IgD-negative memory B cell (primary cell): ENCODE results near the gene SEL1L3. TPM values are rescaled to one million over a fixed set of nuclear protein-coding genes. Genes with fewer than 3 reads are reported as not detected.

Source experiments
- H3K27ac Mint-ChIP-seq, 3 donors: one replicate each; pipeline ENCODE4 v1.8.0; 2020 to 2022; ENCODE audit warnings: mild to moderate bottlenecking in 3 of 3, mixed read lengths in 3 of 3, moderate library complexity in 1 of 3
- H3K27me3 Mint-ChIP-seq: one replicate; pipeline ENCODE4 v1.8.0; 2021; ENCODE audit warnings: mixed read lengths
- H3K36me3 Mint-ChIP-seq: one replicate; pipeline ENCODE4 v1.8.0; 2020; ENCODE audit warnings: mild to moderate bottlenecking, mixed read lengths
- H3K4me1 Mint-ChIP-seq, 3 donors: one replicate each; pipeline ENCODE4 v1.8.0; 2020 to 2022; ENCODE audit warnings: mixed read lengths in 3 of 3, mild to moderate bottlenecking in 1 of 3
- H3K4me3 Mint-ChIP-seq, 4 donors: one replicate each; pipeline ENCODE4 v1.8.0; 2020 to 2022; ENCODE audit warnings: mild to moderate bottlenecking in 4 of 4, mixed read lengths in 4 of 4, moderate library complexity in 3 of 4
- H3K9me3 Mint-ChIP-seq, 3 donors: one replicate each; pipeline ENCODE4 v1.8.0; 2020 to 2021; ENCODE audit warnings: mixed read lengths in 3 of 3, mild to moderate bottlenecking in 1 of 3
- polyA plus RNA-seq: library from polyadenylated mRNA; unstranded; fragments of 300-500 nt; fragmentation: Illumina TruSeq; gene quantifications from one replicate; pipeline ENCODE4 v1.2.3, GENCODE V29; 2021

Gene SEL1L3
- polyA plus RNA-seq, 1 donor from 2014 or later = 174 TPM

DNA sequence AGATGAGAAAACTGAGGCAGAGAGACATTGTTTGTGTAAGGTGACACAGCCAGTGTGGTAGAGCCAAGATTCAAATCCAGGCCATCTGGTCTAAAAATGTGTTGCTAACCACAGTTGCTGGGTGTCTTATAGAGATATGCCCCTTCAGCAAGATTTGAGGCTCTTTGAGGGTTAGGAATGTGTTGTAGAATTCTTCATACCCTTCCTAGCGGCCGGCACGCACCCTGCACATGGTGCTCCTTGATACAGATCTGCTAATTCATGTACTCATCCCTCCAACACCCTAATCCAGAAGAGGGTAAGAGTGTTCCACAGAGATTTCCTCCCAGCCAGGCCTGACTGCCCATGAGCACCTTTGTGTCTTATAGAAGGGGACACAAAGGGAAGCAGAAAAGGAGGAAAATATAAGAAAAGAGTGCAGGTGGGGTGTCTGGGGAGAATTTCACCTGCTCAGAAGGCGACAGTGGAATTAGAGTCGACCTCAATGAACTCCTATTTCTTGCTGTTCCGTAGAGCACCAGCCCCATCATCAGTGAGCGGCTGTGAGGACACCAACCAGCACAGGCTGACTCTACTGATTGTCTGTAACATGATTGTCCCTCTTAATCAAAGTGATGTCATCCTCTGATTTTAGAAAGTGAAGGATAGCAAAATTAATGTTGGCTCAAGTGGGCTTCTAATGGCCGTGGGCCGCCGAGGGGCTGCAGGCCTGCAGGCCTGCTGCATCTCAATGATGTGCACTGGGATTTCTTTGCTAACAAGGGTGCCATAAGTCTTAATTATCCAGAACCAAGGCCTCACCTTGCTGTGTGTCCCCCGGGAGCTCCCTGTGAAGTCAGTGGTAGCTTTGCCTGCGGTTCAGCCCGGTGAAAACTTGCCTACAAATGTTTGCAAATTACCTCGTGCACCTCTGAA is 27.1 kb upstream of the SEL1L3 start:
- Mint-ChIP-seq H3K4me3 (peak overlapping the region in 1 of 4 donors; percentile 22), H3K27me3 (no peaks in the 10 kb centered on the region), H3K9me3 (no peaks in the 10 kb centered on the region), H3K4me1 (peaks cover 7 to 18% (median 10%) of the 10 kb centered on the region in 3 donors), H3K36me3 (peaks cover 6% of the 10 kb centered on the region), H3K27ac (no peak overlapping the region)

DNA sequence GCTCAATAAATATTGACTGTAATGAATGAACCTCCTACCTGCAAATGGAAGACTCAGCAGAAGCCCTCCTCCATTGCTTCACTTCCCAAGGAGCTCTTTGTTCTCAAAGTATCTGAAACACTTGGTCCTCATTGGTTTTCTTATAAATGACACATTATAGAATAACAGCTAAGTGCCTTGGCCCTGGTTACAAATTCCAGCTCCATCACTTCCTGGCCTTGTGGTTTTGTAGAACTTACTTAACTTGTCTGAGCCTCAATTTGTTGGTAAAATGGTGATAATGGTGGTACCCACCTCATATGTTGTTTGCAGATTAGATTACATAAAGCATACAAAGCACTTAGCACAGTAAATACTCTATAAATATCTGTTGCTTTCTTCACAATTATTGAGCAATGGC is 26.0 kb upstream of the SEL1L3 start:
- H3K4me3 Mint-ChIP-seq = no peak overlapping the region
- H3K27ac Mint-ChIP-seq = peak overlapping the region in 1 of 3 donors; percentile 25
- no peaks in the 10 kb centered on the region for H3K9me3 Mint-ChIP-seq
- no peaks in the 10 kb centered on the region for H3K27me3 Mint-ChIP-seq
- H3K4me1 Mint-ChIP-seq = peaks cover 18 to 28% (median 21%) of the 10 kb centered on the region in 3 donors
- peaks cover 6% of the 10 kb centered on the region for H3K36me3 Mint-ChIP-seq

DNA sequence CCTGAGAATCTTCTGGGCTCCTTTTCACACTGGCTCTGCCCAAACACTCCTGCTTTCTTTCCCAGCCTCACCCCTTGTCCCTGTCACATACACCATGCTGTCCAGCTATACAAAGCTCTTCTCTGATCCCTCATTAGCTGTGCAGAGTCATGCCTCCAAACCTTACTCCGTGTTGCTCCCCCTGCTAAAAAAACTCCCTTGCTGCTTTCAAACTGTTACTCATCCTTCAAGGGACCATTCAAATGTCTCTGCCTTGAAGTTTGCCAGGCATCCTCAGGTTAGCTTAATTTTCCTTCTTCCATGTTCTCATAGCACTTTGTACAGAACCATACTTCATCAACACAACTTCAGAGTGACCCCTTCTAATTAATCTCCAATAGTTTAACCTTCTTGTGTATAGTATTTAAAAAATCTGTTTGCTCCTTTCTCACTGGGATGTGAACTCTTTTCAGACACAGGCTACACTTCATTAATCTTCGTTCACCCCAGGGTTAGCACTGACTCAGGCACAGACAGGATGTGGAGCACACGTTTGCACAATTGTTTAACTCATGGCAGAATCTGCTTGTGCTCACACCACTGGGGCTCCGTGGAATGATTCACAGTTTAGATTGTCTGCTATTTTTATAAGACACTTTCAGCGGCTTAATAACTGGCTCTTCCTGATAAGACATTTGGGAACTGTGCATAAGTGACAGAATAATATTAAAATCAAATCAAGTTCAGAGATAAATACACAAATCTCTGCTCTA is 21.4 kb upstream of the SEL1L3 start:
- H3K9me3 Mint-ChIP-seq = peaks cover 0 to 2% (median 0%) of the 10 kb centered on the region in 3 donors
- peak overlapping the region in 2 of 4 donors; percentile 9 to 76 for H3K4me3 Mint-ChIP-seq
- H3K27me3 Mint-ChIP-seq = peaks cover 2% of the 10 kb centered on the region
- H3K4me1 Mint-ChIP-seq = peaks cover 35 to 58% (median 47%) of the 10 kb centered on the region in 3 donors
- peak overlapping the region; percentile 19 to 68 (median 34) for H3K27ac Mint-ChIP-seq
- H3K36me3 Mint-ChIP-seq = peaks cover 1% of the 10 kb centered on the region

DNA sequence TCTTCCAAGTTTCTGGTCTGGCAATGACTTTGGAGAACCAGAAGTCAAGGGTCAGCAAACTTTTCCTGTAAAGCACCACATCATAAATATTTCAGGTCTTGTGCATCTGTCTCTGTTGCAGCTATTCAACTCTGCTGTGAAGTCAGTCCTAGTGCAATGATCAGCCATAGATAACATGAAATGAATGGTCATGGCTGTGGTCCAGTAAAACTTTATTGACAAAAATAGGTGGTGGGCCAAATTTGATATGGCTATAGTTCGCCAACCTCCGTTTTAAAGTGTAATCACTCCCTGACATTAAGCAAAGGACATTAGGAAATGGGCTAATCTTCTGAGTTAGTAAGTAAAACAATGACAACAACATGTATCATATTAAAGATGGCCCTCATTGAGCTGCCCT is 20.8 kb upstream of the SEL1L3 start:
- H3K27ac Mint-ChIP-seq = peak overlapping the region in 2 of 3 donors; percentile 19 to 34
- H3K4me1 Mint-ChIP-seq = peaks cover 39 to 56% (median 50%) of the 10 kb centered on the region in 3 donors
- H3K4me3 Mint-ChIP-seq = no peak overlapping the region
- H3K36me3 Mint-ChIP-seq = peaks cover 1% of the 10 kb centered on the region
- H3K27me3 Mint-ChIP-seq = peaks cover 2% of the 10 kb centered on the region
- H3K9me3 Mint-ChIP-seq = peaks cover 0 to 2% (median 0%) of the 10 kb centered on the region in 3 donors

DNA sequence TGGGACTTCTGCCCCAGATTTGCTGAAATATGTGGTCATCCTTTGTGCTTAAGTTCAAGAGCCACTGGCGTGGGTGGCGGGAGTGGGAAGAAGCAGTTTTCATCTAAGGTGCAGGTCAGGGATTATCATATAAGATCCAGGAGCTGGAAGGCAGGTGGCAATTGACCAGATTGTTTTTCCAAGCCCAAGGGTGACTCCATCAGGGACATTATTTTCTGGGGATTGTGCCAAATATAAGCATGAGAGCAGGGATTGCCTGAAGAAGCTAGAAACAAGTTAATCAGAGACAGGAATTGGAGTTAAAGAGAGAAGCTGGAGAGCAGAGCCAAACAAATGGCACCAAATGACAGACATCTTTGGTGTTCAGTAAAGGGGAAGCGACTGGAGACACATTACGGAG is 19.4 kb upstream of the SEL1L3 start:
- Mint-ChIP-seq H3K36me3 (peaks cover 1% of the 10 kb centered on the region), H3K27ac (peak overlapping the region in 2 of 3 donors; percentile 2 to 11), H3K4me1 (peaks cover 44 to 57% (median 57%) of the 10 kb centered on the region in 3 donors), H3K27me3 (peaks cover 2% of the 10 kb centered on the region), H3K9me3 (peaks cover 0 to 2% (median 0%) of the 10 kb centered on the region in 3 donors), H3K4me3 (no peak overlapping the region)

DNA sequence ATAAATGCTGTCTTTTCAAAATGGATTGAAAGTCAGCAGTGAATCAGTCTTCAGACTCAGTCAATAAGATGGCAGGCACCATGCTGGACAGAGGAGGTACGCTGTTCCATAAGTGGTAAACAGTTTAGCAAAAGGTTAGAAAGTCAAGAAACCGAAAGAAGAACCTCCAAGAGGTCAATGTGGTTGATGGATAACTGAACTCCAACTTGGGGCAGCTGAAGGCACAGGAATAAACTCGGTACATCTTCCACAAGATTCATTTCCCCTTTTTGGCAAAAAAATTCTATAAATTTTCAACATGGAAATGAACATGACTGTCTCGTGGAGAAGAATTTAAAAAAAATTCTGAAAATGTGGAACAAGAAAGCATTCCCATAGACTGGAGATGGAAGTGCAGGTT is 18.4 kb upstream of the SEL1L3 start:
- no peaks in the 10 kb centered on the region for H3K36me3 Mint-ChIP-seq
- peaks cover 0 to 2% (median 0%) of the 10 kb centered on the region in 3 donors for H3K9me3 Mint-ChIP-seq
- H3K4me1 Mint-ChIP-seq = peaks cover 53 to 65% (median 63%) of the 10 kb centered on the region in 3 donors
- no peak overlapping the region for H3K27ac Mint-ChIP-seq
- H3K27me3 Mint-ChIP-seq = peaks cover 2% of the 10 kb centered on the region
- no peak overlapping the region for H3K4me3 Mint-ChIP-seq

DNA sequence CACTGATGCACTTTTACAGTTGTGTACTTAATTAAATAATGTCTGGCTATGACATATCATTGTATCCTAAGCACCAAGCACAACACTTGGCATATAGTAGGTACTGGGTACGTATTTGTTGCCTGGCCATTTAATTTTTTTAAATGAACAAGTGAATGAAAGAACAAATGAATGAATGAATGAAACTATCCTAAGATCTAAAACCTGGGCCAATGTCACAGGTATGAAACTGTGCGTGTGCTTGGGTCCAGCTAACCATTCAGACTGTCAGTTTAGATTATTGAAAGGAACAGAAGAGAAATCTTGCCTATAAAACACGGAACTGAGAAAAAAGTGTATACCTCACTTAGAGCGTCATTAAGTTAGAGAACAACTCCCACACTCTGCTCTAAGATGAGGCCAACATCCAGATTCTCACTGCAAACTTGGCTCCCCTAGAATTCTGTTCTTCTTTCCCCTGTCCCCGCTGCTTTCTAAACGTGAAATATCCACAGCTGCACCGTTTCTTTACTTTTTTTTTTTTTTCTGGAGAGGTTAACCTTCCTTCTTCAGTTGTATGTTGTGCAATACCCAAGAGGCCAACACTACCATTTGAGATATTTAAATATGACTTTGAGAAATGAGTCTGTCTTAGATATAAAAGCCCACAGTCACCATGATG is 17.3 kb upstream of the SEL1L3 start:
- H3K4me3 Mint-ChIP-seq = peak overlapping the region in 3 of 4 donors; percentile 78 to 82 (median 82)
- H3K4me1 Mint-ChIP-seq = peaks cover 61 to 71% (median 64%) of the 10 kb centered on the region in 3 donors
- H3K36me3 Mint-ChIP-seq = no peaks in the 10 kb centered on the region
- H3K9me3 Mint-ChIP-seq = peaks cover 0 to 2% (median 0%) of the 10 kb centered on the region in 3 donors
- H3K27me3 Mint-ChIP-seq = peaks cover 2% of the 10 kb centered on the region
- H3K27ac Mint-ChIP-seq = peak overlapping the region; percentile 97 to 98 (median 97)

DNA sequence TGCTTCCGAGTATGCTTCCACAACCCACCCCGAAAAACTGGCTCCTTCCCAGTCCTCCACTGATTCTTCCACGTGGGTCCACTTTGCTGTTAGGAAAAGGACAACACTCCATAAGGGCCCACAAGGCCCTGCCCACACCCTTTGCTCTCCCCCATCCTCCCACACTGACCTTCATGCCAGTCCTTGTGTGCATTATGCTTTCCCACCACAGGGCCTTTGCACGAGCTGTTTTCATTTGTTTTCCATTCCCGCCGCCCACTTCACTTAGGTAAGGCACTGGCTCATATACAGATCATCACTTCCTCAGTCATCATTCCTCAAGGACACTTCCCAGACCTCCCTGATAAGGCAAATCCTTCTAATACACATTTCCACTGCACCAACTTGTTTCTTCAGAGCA is 16.8 kb upstream of the SEL1L3 start:
- H3K4me1 Mint-ChIP-seq = peaks cover 59 to 72% (median 64%) of the 10 kb centered on the region in 3 donors
- H3K27me3 Mint-ChIP-seq = peaks cover 2% of the 10 kb centered on the region
- H3K9me3 Mint-ChIP-seq = peaks cover 0 to 2% (median 0%) of the 10 kb centered on the region in 3 donors
- no peaks in the 10 kb centered on the region for H3K36me3 Mint-ChIP-seq
- H3K27ac Mint-ChIP-seq = peak overlapping the region; percentile 97 to 98 (median 97)
- H3K4me3 Mint-ChIP-seq = peak overlapping the region; percentile 59 to 82 (median 80)

DNA sequence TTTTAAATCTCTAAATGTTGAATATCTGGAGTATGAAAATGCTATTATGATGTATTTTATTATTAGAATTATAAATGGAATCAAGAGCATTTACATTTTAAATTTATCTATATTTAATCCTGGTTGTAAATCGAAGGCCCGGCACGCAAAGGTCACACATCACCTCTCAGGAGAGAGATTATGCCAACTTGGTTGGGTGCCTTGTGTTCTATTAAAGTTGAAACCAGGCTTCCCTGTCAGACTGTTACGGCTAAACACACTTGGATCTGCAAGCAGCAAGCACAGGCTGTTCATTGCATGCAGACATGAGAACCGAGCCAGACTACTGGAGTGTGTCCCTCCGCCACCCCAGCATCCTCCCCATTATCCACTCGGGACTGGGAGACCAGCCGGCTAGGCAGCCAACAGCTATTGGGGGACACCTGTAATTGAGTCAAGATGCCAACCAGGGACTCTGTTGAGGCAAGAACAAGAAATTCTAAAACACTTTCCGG is 16.4 kb upstream of the SEL1L3 start:
- H3K9me3 Mint-ChIP-seq = peaks cover 0 to 2% (median 0%) of the 10 kb centered on the region in 3 donors
- H3K4me1 Mint-ChIP-seq = peaks cover 58 to 70% (median 64%) of the 10 kb centered on the region in 3 donors
- peaks cover 2% of the 10 kb centered on the region for H3K27me3 Mint-ChIP-seq
- H3K36me3 Mint-ChIP-seq = no peaks in the 10 kb centered on the region
- H3K27ac Mint-ChIP-seq = peak overlapping the region; percentile 97 to 98 (median 97)
- peak overlapping the region in 3 of 4 donors; percentile 77 to 82 (median 78) for H3K4me3 Mint-ChIP-seq

DNA sequence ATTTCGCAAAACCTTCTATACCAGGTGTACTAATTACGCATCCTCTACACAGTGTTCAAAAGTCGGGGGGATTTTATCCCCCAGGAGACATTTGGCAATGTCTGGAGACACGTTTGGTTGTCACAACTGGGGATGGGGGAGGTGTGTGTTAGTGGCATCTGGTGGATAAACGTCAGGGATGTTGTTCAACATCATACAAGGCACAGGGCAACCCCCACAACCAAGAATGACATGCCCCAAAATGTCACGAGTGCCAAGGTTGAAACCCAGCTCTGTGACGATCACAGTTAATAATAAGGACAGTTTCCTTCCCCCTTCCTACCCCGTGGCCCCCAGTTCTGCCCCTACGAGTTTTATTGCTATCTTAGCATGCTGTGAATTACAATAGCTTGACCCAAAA is 15.9 kb upstream of the SEL1L3 start:
- Mint-ChIP-seq H3K36me3 (no peaks in the 10 kb centered on the region), H3K27ac (peak overlapping the region; percentile 95 to 97 (median 97)), H3K9me3 (peaks cover 0 to 2% (median 0%) of the 10 kb centered on the region in 3 donors), H3K4me1 (peaks cover 58 to 70% (median 64%) of the 10 kb centered on the region in 3 donors), H3K4me3 (peak overlapping the region; percentile 59 to 77 (median 74)), H3K27me3 (peaks cover 2% of the 10 kb centered on the region)

DNA sequence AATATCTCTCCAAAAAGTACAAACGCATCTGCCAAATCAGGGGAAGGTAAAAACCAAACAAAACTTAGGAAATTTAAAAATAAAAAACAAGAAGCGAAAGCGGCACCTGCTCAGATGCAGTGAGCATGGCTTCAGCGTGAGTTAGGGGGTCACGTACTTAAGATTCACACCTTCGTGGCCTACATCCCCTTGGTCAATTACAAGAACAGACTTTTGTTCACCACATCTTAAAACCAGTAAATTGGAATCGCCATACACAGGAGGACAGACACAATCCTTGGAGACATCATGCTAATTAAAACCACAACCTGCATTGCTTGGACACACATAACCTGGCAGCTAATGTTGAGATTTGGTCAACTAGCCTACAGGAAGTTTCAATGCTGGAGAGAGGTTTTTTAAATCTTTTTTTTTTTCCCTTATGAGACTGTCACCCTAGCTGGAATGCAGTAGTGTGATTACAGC is 12.5 kb upstream of the SEL1L3 start:
- H3K36me3 Mint-ChIP-seq = no peaks in the 10 kb centered on the region
- H3K27ac Mint-ChIP-seq = peak overlapping the region; percentile 93 to 97 (median 96)
- H3K4me1 Mint-ChIP-seq = peaks cover 73 to 85% (median 77%) of the 10 kb centered on the region in 3 donors
- peaks cover 2% of the 10 kb centered on the region for H3K27me3 Mint-ChIP-seq
- H3K4me3 Mint-ChIP-seq = peak overlapping the region; percentile 44 to 79 (median 65)
- peaks cover 0 to 3% (median 0%) of the 10 kb centered on the region in 3 donors for H3K9me3 Mint-ChIP-seq

DNA sequence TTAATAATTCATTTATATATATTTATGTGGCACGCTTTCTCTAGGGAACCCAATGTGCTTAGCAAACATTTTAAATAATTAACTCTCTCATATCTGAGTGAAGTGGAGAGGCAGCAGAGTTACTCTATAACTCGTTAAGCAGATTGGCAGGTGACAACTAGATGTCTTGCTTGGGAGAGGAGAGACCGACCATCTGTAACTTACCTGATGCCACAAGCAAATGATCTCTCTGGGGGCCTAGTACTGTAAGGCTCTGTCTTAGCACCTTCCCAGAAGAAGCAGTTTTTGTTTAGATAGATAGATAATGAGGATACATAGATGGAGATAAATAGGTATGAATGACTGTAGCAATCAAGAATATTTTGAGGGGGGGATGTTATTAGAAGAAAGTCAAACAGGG is 11.9 kb upstream of the SEL1L3 start:
- H3K27me3 Mint-ChIP-seq = peaks cover 2% of the 10 kb centered on the region
- peaks cover 71 to 84% (median 75%) of the 10 kb centered on the region in 3 donors for H3K4me1 Mint-ChIP-seq
- peak overlapping the region; percentile 93 to 97 (median 96) for H3K27ac Mint-ChIP-seq
- peaks cover 0 to 7% (median 0%) of the 10 kb centered on the region in 3 donors for H3K9me3 Mint-ChIP-seq
- H3K4me3 Mint-ChIP-seq = peak overlapping the region; percentile 16 to 79 (median 65)
- peaks cover 3% of the 10 kb centered on the region for H3K36me3 Mint-ChIP-seq

DNA sequence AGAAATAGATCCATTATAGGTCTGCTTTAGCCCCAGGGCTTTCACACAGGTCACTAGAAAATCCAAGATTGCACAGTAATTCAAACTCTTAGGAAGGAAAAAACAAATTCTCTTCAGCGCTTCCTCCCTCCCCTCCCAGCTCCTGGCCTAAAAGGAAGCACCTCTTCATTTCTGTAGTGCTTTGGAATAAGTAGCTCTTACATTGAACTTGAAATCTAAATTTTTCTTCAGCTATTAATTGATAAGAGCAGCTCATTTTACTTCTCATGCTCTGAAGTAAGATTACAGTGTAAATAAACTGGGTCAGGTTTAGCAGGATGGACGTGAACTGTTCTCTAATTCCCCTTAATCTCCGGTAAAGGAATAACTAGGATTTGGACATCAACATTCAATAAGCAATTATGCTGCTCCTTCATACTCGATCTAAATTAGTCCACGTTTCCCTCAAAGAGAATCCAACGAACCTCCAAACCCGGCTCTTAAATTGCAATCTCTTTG is 10.9 kb upstream of the SEL1L3 start:
- peak overlapping the region in 2 of 4 donors; percentile 71 to 89 for H3K4me3 Mint-ChIP-seq
- H3K27ac Mint-ChIP-seq = peak overlapping the region; percentile 93 to 97 (median 94)

More for the DNA sequence above, 10.9 kb upstream of the SEL1L3 start:
- H3K9me3 Mint-ChIP-seq = peaks cover 0 to 11% (median 0%) of the 10 kb centered on the region in 3 donors
- peaks cover 3% of the 10 kb centered on the region for H3K36me3 Mint-ChIP-seq
- peaks cover 72 to 84% (median 75%) of the 10 kb centered on the region in 3 donors for H3K4me1 Mint-ChIP-seq
- no peaks in the 10 kb centered on the region for H3K27me3 Mint-ChIP-seq
